Endodermal cell (in vitro differentiated cells): ENCODE measurements around the gene MPLKIP. TPM values are rescaled to one million over a fixed set of nuclear protein-coding genes. Genes with fewer than 3 reads are reported as not detected.
"Not testable (repeated sequence)": the region's sequence is repeated elsewhere in the genome, so short reads cannot be mapped to it uniquely, and the experiment has no call there.

ENCODE experiments used
- DNase-seq: peaks from one replicate; pipeline ENCODE4 v3.0.0-alpha.2; 2017
- H3K27ac ChIP-seq: 2 replicates; pipeline ENCODE4 v1.5.1; 2013; ENCODE audit warnings: mild to moderate bottlenecking, low read depth, low read length, moderate library complexity
- H3K27me3 ChIP-seq: 2 replicates; pipeline ENCODE4 v1.6.1; 2013; ENCODE audit warnings: mild to moderate bottlenecking, low read length, moderate library complexity; ENCODE audit not compliant: insufficient read depth, control insufficient read depth, poor library complexity, severe bottlenecking
- H3K36me3 ChIP-seq: 2 replicates; pipeline ENCODE4 v1.7.0; 2013; ENCODE audit warnings: mild to moderate bottlenecking, low read length, moderate library complexity; ENCODE audit not compliant: control insufficient read depth, insufficient read depth
- H3K4me1 ChIP-seq: one replicate; pipeline ENCODE4 v1.7.0; 2013; ENCODE audit warnings: low read length; ENCODE audit not compliant: control insufficient read depth, insufficient read depth
- H3K4me3 ChIP-seq: 2 replicates; pipeline ENCODE4 v1.5.1; 2013; ENCODE audit warnings: mild to moderate bottlenecking, low read length, moderate library complexity
- H3K9ac ChIP-seq: 2 replicates; pipeline ENCODE4 v1.6.1; 2013; ENCODE audit warnings: mild to moderate bottlenecking, low read length, moderate library complexity; ENCODE audit not compliant: poor library complexity, severe bottlenecking; ENCODE audit errors: extremely low read depth
- H3K9me3 ChIP-seq: 2 replicates; pipeline ENCODE4 v1.6.1; 2013; ENCODE audit warnings: mild to moderate bottlenecking, low read length, moderate library complexity; ENCODE audit not compliant: control insufficient read depth
- H3K27ac Mint-ChIP-seq: 2 replicates; pipeline ENCODE4 v1.8.0; 2020; ENCODE audit warnings: mixed read lengths
- H3K27me3 Mint-ChIP-seq: 2 replicates; pipeline ENCODE4 v1.8.0; 2021; ENCODE audit warnings: mild to moderate bottlenecking, mixed read lengths; ENCODE audit not compliant: insufficient read depth
- H3K36me3 Mint-ChIP-seq: 2 replicates; pipeline ENCODE4 v1.8.0; 2020; ENCODE audit warnings: low read depth, mixed read lengths
- H3K4me1 Mint-ChIP-seq: 2 replicates; pipeline ENCODE4 v1.8.0; 2020; ENCODE audit warnings: mixed read lengths
- H3K4me3 Mint-ChIP-seq: 2 replicates; pipeline ENCODE4 v1.8.0; 2020; ENCODE audit warnings: mild to moderate bottlenecking, moderate library complexity, mixed read lengths
- H3K9me3 Mint-ChIP-seq: 2 replicates; pipeline ENCODE4 v1.8.0; 2020; ENCODE audit warnings: mild to moderate bottlenecking, mixed read lengths
- WGBS, 2 experiments: methylation state at CpG; one replicate each; pipeline versions ENCODE4 v1.1.5 to v1.1.7; 2013; ENCODE audit warnings: missing lambda C conversion rate in 2 of 2, mixed read lengths in 1 of 2; ENCODE audit not compliant: insufficient coverage in 1 of 2, insufficient read length in 1 of 2; 5-methylcytosine and 5-hydroxymethylcytosine counted together
- total RNA-seq, 2 donors: library from RNA; stranded (reverse); fragmentation: NEBNext Ultra II Directional in 1 of 2; extraction: Animal tissue kit (Norgen Biotek cat#: 25700) in 1 of 2; gene quantifications; 2 replicates in 1 of 2; 3 replicates in 1 of 2; pipeline ENCODE4 v1.2.1, GENCODE V29; 2021
- TF ChIP-seq, protein P1 (sequence below): fragments of 200-600 bp; sonication (generic); conservative IDR thresholded peaks from 2 replicates; pipeline ENCODE4 v1.5.0; 2021; ENCODE audit warnings: antibody characterized with exemption, mild to moderate bottlenecking

Gene MPLKIP
- total RNA-seq, 2 donors from 2014 or later, result 43.5 to 53.5 TPM

DNA sequence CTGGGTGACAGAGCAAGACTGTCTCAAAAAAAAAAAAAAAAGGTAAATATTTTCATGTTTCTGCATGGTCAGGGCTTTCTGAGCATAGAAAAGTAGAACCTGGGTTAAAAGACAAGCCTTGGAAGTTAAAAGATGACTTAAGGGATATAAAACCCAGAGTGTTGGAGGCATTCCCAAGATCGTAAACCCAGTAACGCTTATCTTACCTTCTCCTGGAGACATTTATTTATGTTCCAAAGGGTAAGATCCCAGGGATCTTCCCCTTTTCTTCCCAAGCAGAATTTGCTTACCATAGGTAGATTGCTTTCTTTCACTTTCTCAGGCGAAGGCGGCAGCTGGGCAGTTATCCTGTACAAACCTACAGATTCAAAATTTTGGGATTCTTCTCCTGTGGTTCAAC lies 22.6 kb upstream of the MPLKIP start:
- H3K36me3 Mint-ChIP-seq, result no peaks in the 10 kb centered on the region
- H3K27ac Mint-ChIP-seq, result no peak overlapping the region
- H3K9me3 Mint-ChIP-seq, result no peaks in the 10 kb centered on the region
- H3K4me1 Mint-ChIP-seq, result peaks cover 2% of the 10 kb centered on the region
- TF ChIP-seq, protein P1, sequence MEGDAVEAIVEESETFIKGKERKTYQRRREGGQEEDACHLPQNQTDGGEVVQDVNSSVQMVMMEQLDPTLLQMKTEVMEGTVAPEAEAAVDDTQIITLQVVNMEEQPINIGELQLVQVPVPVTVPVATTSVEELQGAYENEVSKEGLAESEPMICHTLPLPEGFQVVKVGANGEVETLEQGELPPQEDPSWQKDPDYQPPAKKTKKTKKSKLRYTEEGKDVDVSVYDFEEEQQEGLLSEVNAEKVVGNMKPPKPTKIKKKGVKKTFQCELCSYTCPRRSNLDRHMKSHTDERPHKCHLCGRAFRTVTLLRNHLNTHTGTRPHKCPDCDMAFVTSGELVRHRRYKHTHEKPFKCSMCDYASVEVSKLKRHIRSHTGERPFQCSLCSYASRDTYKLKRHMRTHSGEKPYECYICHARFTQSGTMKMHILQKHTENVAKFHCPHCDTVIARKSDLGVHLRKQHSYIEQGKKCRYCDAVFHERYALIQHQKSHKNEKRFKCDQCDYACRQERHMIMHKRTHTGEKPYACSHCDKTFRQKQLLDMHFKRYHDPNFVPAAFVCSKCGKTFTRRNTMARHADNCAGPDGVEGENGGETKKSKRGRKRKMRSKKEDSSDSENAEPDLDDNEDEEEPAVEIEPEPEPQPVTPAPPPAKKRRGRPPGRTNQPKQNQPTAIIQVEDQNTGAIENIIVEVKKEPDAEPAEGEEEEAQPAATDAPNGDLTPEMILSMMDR, result no peak
- H3K27me3 Mint-ChIP-seq, result no peaks in the 10 kb centered on the region
- H3K36me3 ChIP-seq, result no peaks in the 10 kb centered on the region
- no peak overlapping the region for H3K27ac ChIP-seq
- no peaks in the 10 kb centered on the region for H3K4me1 ChIP-seq
- no peak overlapping the region for H3K9ac ChIP-seq
- H3K4me3 ChIP-seq, result no peak overlapping the region
- no peaks in the 10 kb centered on the region for H3K27me3 ChIP-seq
- H3K9me3 ChIP-seq, result no peaks in the 10 kb centered on the region
- WGBS, 2 experiments, result 90% methylated on average over 4 of the region's 4 CpGs; no CpG with 5 or more reads in 1 of the 2 experiments
- no peak overlapping the region for H3K4me3 Mint-ChIP-seq
- no peak for DNase-seq

- H3K27me3 Mint-ChIP-seq, result no peaks in the 10 kb centered on the region
- peaks cover 6% of the 10 kb centered on the region for H3K9me3 ChIP-seq
- no peak overlapping the region for H3K27ac ChIP-seq
- no peak overlapping the region for H3K4me3 Mint-ChIP-seq
- TF ChIP-seq, protein P1, result no peak
- H3K36me3 ChIP-seq, result no peaks in the 10 kb centered on the region
- H3K9me3 Mint-ChIP-seq, result peaks cover 17% of the 10 kb centered on the region
- H3K4me1 Mint-ChIP-seq, result no peaks in the 10 kb centered on the region
- no peak overlapping the region for H3K9ac ChIP-seq
- H3K4me3 ChIP-seq, result no peak overlapping the region
- H3K27ac Mint-ChIP-seq, result no peak overlapping the region
- H3K4me1 ChIP-seq, result no peaks in the 10 kb centered on the region
- 96 to 100% methylated on average over 1 of the region's 1 CpG for WGBS, 2 experiments
- H3K27me3 ChIP-seq, result no peaks in the 10 kb centered on the region
- no peak for DNase-seq
- peaks cover 6% of the 10 kb centered on the region for H3K36me3 Mint-ChIP-seq
Measured at GRCh38 chr7:40151504-40151903, 17.1 kb upstream of the MPLKIP start.

DNA sequence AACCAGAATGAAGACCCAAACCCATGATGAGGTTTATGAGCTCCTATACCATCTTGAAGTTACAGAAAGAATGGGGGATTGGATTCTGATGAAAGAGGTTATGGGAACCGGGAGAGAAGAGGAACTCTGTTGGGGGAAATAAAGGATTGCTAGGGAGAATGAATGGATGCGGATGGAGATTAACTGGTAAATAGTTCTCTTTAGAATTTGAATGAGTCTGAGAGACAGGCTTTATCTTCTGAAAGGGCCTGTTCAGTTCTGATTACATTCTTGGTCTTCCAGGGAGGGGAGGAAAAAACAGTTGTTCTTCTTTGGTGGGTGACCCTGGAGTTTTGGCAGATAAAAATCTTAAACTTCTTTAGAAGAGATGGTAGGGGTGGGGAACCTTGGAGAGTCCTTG lies 14.2 kb upstream of the MPLKIP start:
- Histone ChIP-seq H3K9ac (no peak overlapping the region), H3K4me1 (no peaks in the 10 kb centered on the region), H3K36me3 (no peaks in the 10 kb centered on the region), H3K27ac (no peak overlapping the region), H3K27me3 (no peaks in the 10 kb centered on the region), H3K9me3 (peaks cover 22% of the 10 kb centered on the region), H3K4me3 (no peak overlapping the region)
- Mint-ChIP-seq H3K4me1 (no peaks in the 10 kb centered on the region), H3K27ac (peak overlapping the region; percentile 2), H3K27me3 (no peaks in the 10 kb centered on the region), H3K4me3 (no peak overlapping the region), H3K36me3 (peaks cover 7% of the 10 kb centered on the region), H3K9me3 (peaks cover 29% of the 10 kb centered on the region)
- TF ChIP-seq, protein P1, result no peak
- 80 to 81% methylated on average over 2 of the region's 2 CpGs for WGBS, 2 experiments
- DNase-seq, result no peak

GRCh38 chr7:40148247-40148580 lies 13.8 kb upstream of the MPLKIP start:
- H3K4me3 Mint-ChIP-seq, H3K4me3 ChIP-seq, H3K9ac ChIP-seq, H3K27ac Mint-ChIP-seq, DNase-seq, H3K27ac ChIP-seq, H3K36me3 ChIP-seq, H3K4me1 Mint-ChIP-seq, H3K4me1 ChIP-seq, H3K27me3 ChIP-seq, H3K36me3 Mint-ChIP-seq, H3K27me3 Mint-ChIP-seq: not testable (repeated sequence)
- H3K9me3 ChIP-seq, result peaks cover 22% of the 10 kb centered on the region
- peaks cover 29% of the 10 kb centered on the region for H3K9me3 Mint-ChIP-seq
- 94 to 98% methylated on average over 6 to 7 of the region's 7 CpGs for WGBS, 2 experiments
